ENCODE data around the gene ZNF345.

DNA sequence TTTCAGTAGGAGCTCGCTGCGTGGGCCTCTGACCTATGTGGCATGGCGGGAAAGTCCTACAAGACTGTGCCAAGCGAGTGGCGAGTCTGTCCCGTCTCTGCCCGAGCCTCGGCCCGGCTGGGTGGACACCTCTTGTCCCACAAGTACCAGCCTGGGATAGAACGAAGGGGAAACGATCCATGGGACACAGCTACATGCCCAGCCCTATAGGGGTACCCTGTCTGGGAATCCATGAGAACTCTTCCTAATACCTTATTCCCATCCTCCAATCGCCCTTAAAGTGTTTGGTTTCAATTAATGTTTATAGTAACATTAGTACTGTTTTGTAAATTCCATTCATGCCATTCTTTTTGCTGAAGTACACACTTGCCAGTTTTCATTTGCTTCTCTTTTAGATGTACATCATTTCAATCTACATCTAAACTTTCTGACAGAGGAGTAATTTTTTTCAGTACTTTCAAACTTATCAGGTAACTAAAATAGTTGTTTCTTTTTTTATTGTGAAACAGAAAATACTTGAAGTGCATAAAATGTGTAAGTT is 11.8 kb upstream of the ZNF345 start:
- TF ChIP-seq POLR2A (IDR thresholded peaks at IDR 0.05; ENCODE audit: low read length): no peak
- TF ChIP-seq GATA1 (IDR thresholded peaks at IDR 0.05; ENCODE audit: low read depth, low read length): no peak
